HEK293 (cell line): ENCODE data around the gene TJP3.

Experiments
- CTCF ChIA-PET: fragments of 350-600 bp; formaldehyde crosslinking; extraction: SDS; loops from one replicate; lab custom pipeline; 2021; ENCODE audit warnings: antibody characterized with exemption; lab: Yijun Ruan, JAX
- POLR2A ChIA-PET: fragments of 300-600 bp; formaldehyde crosslinking; extraction: SDS; loops from one replicate; lab custom pipeline; 2020; ENCODE audit warnings: antibody characterized with exemption, inconsistent platforms; lab: Yijun Ruan, JAX
- H3K27ac ChIP-seq: fragments of 200-500 bp; sonication (Bioruptor generic); 2 replicates; pipeline ENCODE4 v1.5.1; 2014; ENCODE audit warnings: low read depth, low read length, control low read depth, inconsistent platforms; ENCODE audit errors: extremely low read depth
- H3K36me3 ChIP-seq, 2 experiments: fragments of 200-500 bp in 1 of 2; sonication (Bioruptor generic) in 1 of 2; 1 replicate in 1 of 2; 2 replicates in 1 of 2; pipeline ENCODE4 v1.5.1; 2014 to 2017; ENCODE audit warnings: inconsistent platforms in 2 of 2, low read length in 2 of 2; ENCODE audit not compliant: control insufficient read depth in 2 of 2, insufficient read depth in 1 of 2
- H3K4me1 ChIP-seq: fragments of 200-500 bp; sonication (Bioruptor generic); 2 replicates; pipeline ENCODE4 v1.5.1; 2014; ENCODE audit warnings: mild to moderate bottlenecking, low read length, inconsistent platforms; ENCODE audit not compliant: control insufficient read depth, insufficient read depth
- H3K4me3 ChIP-seq: 2 replicates; pipeline ENCODE4 v1.5.1; 2011; ENCODE audit warnings: low read depth, mild to moderate bottlenecking, control low read depth, low read length, moderate library complexity
- H3K9me3 ChIP-seq: fragments of 200-500 bp; sonication (Bioruptor generic); 2 replicates; pipeline ENCODE4 v1.5.1; 2014; ENCODE audit warnings: low read depth, low read length, inconsistent platforms; ENCODE audit not compliant: control insufficient read depth, insufficient read depth
- AEBP2 ChIP-seq: fragments of 450-650 bp; formaldehyde crosslinking; IDR thresholded peaks from 2 replicates; pipeline ENCODE4 v1.5.1; 2016; ENCODE audit warnings: missing biosample characterization, missing genetic modification characterization, borderline replicate concordance
- BCL11B ChIP-seq: fragments of 450-650 bp; formaldehyde crosslinking; IDR thresholded peaks from 2 replicates; pipeline ENCODE4 v1.5.1; 2016; ENCODE audit warnings: low read depth, missing biosample characterization, missing genetic modification characterization
- GLI4 ChIP-seq: fragments of 450-650 bp; formaldehyde crosslinking; IDR thresholded peaks from 2 replicates; pipeline ENCODE4 v1.5.1; 2016; ENCODE audit warnings: missing biosample characterization, missing genetic modification characterization
- GLIS1 ChIP-seq: fragments of 450-650 bp; formaldehyde crosslinking; IDR thresholded peaks from 2 replicates; pipeline ENCODE4 v1.5.1; 2016; ENCODE audit warnings: missing biosample characterization, missing genetic modification characterization
- PATZ1 ChIP-seq: fragments of 450-650 bp; formaldehyde crosslinking; IDR thresholded peaks from 2 replicates; pipeline ENCODE4 v1.5.1; 2016; ENCODE audit warnings: missing biosample characterization, missing genetic modification characterization
- ZBTB1 ChIP-seq: fragments of 450-650 bp; formaldehyde crosslinking; IDR thresholded peaks from 2 replicates; pipeline ENCODE4 v1.5.1; 2016; ENCODE audit warnings: missing biosample characterization, missing genetic modification characterization
- ZBTB48 ChIP-seq: fragments of 450-650 bp; formaldehyde crosslinking; IDR thresholded peaks from 2 replicates; pipeline ENCODE4 v1.5.1; 2016; ENCODE audit warnings: missing biosample characterization, missing genetic modification characterization
- ZFP37 ChIP-seq: fragments of 450-650 bp; formaldehyde crosslinking; IDR thresholded peaks from 2 replicates; pipeline ENCODE4 v1.5.1; 2016; ENCODE audit warnings: missing biosample characterization, missing genetic modification characterization
- ZIC2 ChIP-seq: fragments of 450-650 bp; formaldehyde crosslinking; IDR thresholded peaks from 2 replicates; pipeline ENCODE4 v1.5.1; 2016; ENCODE audit warnings: missing biosample characterization, missing genetic modification characterization
- ZNF311 ChIP-seq: fragments of 450-650 bp; formaldehyde crosslinking; IDR thresholded peaks from 2 replicates; pipeline ENCODE4 v1.5.1; 2017; ENCODE audit warnings: missing biosample characterization, missing genetic modification characterization, borderline replicate concordance
- TF ChIP-seq, protein P1 (sequence below): fragments of 450-650 bp; formaldehyde crosslinking; IDR thresholded peaks from 2 replicates; pipeline ENCODE4 v1.5.1; 2017; ENCODE audit warnings: missing biosample characterization, mild to moderate bottlenecking, missing genetic modification characterization, moderate library complexity
- TF ChIP-seq, protein P2 (sequence below): fragments of 450-650 bp; formaldehyde crosslinking; IDR thresholded peaks from 2 replicates; pipeline ENCODE4 v1.5.1; 2016; ENCODE audit warnings: missing biosample characterization, missing genetic modification characterization, low read depth
- TF ChIP-seq, protein P3 (sequence below): fragments of 450-650 bp; formaldehyde crosslinking; IDR thresholded peaks from 2 replicates; pipeline ENCODE4 v1.5.1; 2016; ENCODE audit warnings: missing biosample characterization, missing genetic modification characterization

TJP3 gene

GRCh38 chr19:3671680-3672574, 36.3 kb upstream of the TJP3 start:
- TF ChIP-seq, protein P1, sequence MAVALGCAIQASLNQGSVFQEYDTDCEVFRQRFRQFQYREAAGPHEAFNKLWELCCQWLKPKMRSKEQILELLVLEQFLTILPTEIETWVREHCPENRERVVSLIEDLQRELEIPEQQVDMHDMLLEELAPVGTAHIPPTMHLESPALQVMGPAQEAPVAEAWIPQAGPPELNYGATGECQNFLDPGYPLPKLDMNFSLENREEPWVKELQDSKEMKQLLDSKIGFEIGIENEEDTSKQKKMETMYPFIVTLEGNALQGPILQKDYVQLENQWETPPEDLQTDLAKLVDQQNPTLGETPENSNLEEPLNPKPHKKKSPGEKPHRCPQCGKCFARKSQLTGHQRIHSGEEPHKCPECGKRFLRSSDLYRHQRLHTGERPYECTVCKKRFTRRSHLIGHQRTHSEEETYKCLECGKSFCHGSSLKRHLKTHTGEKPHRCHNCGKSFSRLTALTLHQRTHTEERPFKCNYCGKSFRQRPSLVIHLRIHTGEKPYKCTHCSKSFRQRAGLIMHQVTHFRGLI, result no peak
- TF ChIP-seq ZBTB48 (tag by site-specific recombination) (0 out of 2 replicates have a peak, but pooled peaks have one; percentile 34), ZIC2 (tag by site-specific recombination) (peak; percentile 62), GLIS1 (tag by site-specific recombination) (no peak), AEBP2 (tag by site-specific recombination) (no peak), ZBTB1 (tag by site-specific recombination) (no peak), PATZ1 (tag by site-specific recombination) (peak; percentile 25; the same call in 1 of the 2 replicates), GLI4 (tag by site-specific recombination) (no peak), ZNF311 (tag by site-specific recombination) (no peak), ZFP37 (tag by site-specific recombination) (no peak), BCL11B (no peak)
- TF ChIP-seq, protein P2, sequence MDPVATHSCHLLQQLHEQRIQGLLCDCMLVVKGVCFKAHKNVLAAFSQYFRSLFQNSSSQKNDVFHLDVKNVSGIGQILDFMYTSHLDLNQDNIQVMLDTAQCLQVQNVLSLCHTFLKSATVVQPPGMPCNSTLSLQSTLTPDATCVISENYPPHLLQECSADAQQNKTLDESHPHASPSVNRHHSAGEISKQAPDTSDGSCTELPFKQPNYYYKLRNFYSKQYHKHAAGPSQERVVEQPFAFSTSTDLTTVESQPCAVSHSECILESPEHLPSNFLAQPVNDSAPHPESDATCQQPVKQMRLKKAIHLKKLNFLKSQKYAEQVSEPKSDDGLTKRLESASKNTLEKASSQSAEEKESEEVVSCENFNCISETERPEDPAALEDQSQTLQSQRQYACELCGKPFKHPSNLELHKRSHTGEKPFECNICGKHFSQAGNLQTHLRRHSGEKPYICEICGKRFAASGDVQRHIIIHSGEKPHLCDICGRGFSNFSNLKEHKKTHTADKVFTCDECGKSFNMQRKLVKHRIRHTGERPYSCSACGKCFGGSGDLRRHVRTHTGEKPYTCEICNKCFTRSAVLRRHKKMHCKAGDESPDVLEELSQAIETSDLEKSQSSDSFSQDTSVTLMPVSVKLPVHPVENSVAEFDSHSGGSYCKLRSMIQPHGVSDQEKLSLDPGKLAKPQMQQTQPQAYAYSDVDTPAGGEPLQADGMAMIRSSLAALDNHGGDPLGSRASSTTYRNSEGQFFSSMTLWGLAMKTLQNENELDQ, result no peak
- TF ChIP-seq, protein P3, sequence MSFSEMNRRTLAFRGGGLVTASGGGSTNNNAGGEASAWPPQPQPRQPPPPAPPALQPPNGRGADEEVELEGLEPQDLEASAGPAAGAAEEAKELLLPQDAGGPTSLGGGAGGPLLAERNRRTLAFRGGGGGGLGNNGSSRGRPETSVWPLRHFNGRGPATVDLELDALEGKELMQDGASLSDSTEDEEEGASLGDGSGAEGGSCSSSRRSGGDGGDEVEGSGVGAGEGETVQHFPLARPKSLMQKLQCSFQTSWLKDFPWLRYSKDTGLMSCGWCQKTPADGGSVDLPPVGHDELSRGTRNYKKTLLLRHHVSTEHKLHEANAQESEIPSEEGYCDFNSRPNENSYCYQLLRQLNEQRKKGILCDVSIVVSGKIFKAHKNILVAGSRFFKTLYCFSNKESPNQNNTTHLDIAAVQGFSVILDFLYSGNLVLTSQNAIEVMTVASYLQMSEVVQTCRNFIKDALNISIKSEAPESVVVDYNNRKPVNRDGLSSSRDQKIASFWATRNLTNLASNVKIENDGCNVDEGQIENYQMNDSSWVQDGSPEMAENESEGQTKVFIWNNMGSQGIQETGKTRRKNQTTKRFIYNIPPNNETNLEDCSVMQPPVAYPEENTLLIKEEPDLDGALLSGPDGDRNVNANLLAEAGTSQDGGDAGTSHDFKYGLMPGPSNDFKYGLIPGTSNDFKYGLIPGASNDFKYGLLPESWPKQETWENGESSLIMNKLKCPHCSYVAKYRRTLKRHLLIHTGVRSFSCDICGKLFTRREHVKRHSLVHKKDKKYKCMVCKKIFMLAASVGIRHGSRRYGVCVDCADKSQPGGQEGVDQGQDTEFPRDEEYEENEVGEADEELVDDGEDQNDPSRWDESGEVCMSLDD, result no peak
- no peak overlapping the region for H3K27ac ChIP-seq
- no peak overlapping the region for H3K4me3 ChIP-seq
- H3K9me3 ChIP-seq, result no peaks in the 10 kb centered on the region
- ChIA-PET POLR2A (interaction anchor here (0.6 kb wide), 1 partner anchor 25 kb away, joined by 5 read pairs; no protein-coding TSS in a partner anchor), CTCF (interaction anchor here (0.5 to 1.3 kb wide), 3 partner anchors 17 to 90 kb away, joined by 3 to 4 read pairs (median 3); partner anchors contain the start of gene MRPL54)
- no peaks in the 10 kb centered on the region for H3K4me1 ChIP-seq
- H3K36me3 ChIP-seq, result no peaks in the 10 kb centered on the region
